H9 (cell line): ENCODE results near the gene MUC5AC. TPM values are rescaled to one million over a fixed set of nuclear protein-coding genes. Genes with fewer than 3 reads are reported as not detected.
A peak's percentile ranks its signal among the peaks of the same experiment; 100 is the strongest.

Experiments used
- DNase-seq: peaks from one replicate; pipeline ENCODE4 v3.0.0-alpha.2; 2017
- H2AFZ ChIP-seq: one replicate; pipeline ENCODE4 v1.6.1; 2013; ENCODE audit warnings: mild to moderate bottlenecking, low read length, control low read depth, moderate library complexity
- H2AK5ac ChIP-seq: 2 replicates; pipeline ENCODE4 v1.6.1; 2013; ENCODE audit warnings: low read length, control low read depth, mixed read lengths; ENCODE audit not compliant: insufficient read length
- H2BK120ac ChIP-seq: one replicate; pipeline ENCODE4 v1.6.1; 2013; ENCODE audit warnings: low read depth, mild to moderate bottlenecking, low read length, control low read depth, inconsistent platforms; ENCODE audit not compliant: poor library complexity, severe bottlenecking
- H2BK12ac ChIP-seq: 2 replicates; pipeline ENCODE4 v1.6.1; 2013; ENCODE audit warnings: low read length, control low read depth, mixed read lengths, low read depth; ENCODE audit not compliant: insufficient read length
- H2BK15ac ChIP-seq: 2 replicates; pipeline ENCODE4 v1.6.1; 2013; ENCODE audit warnings: low read depth, low read length, control low read depth
- H2BK20ac ChIP-seq: one replicate; pipeline ENCODE4 v1.6.1; 2013; ENCODE audit warnings: low read depth, mild to moderate bottlenecking, low read length, control low read depth, inconsistent platforms; ENCODE audit not compliant: poor library complexity, severe bottlenecking
- H2BK5ac ChIP-seq: 2 replicates; pipeline ENCODE4 v1.6.1; 2013; ENCODE audit warnings: low read length, control low read depth, mixed read lengths; ENCODE audit not compliant: insufficient read length
- H3K14ac ChIP-seq: 2 replicates; pipeline ENCODE4 v1.6.1; 2013; ENCODE audit warnings: low read length, control low read depth; ENCODE audit not compliant: insufficient read depth
- H3K18ac ChIP-seq: 2 replicates; pipeline ENCODE4 v1.6.1; 2013; ENCODE audit warnings: low read depth, mild to moderate bottlenecking, mixed read lengths, low read length, control low read depth; ENCODE audit not compliant: insufficient read length
- H3K23ac ChIP-seq: 2 replicates; pipeline ENCODE4 v1.6.1; 2013; ENCODE audit warnings: low read length, control low read depth, mixed read lengths, low read depth; ENCODE audit not compliant: insufficient read length
- H3K23me2 ChIP-seq: 2 replicates; pipeline ENCODE4 v1.6.1; 2013; ENCODE audit warnings: low read depth, mild to moderate bottlenecking, mixed read lengths, low read length, control low read depth; ENCODE audit not compliant: insufficient read length, poor library complexity, severe bottlenecking
- H3K27ac ChIP-seq: 2 replicates; pipeline ENCODE4 v1.5.1; 2013; ENCODE audit warnings: low read length, control low read depth, mixed read lengths, low read depth; ENCODE audit not compliant: insufficient read length
- H3K27me3 ChIP-seq: 2 replicates; pipeline ENCODE4 v1.6.1; 2013; ENCODE audit warnings: low read length, control low read depth, inconsistent platforms; ENCODE audit not compliant: insufficient read depth
- H3K4ac ChIP-seq: 2 replicates; pipeline ENCODE4 v1.6.1; 2013; ENCODE audit warnings: low read depth, mild to moderate bottlenecking, control low read depth, inconsistent platforms, low read length, moderate library complexity
- H3K4me1 ChIP-seq: 2 replicates; pipeline ENCODE4 v1.6.1; 2013; ENCODE audit warnings: low read length, control low read depth, inconsistent platforms; ENCODE audit not compliant: insufficient read depth
- H3K4me2 ChIP-seq: 2 replicates; pipeline ENCODE4 v1.6.1; 2013; ENCODE audit warnings: low read length, control low read depth, mixed read lengths; ENCODE audit not compliant: insufficient read length, insufficient read depth
- H3K56ac ChIP-seq: 2 replicates; pipeline ENCODE4 v1.6.1; 2013; ENCODE audit warnings: low read depth, mild to moderate bottlenecking, mixed read lengths, low read length, control low read depth; ENCODE audit not compliant: insufficient read length
- H3K79me1 ChIP-seq: 2 replicates; pipeline ENCODE4 v1.6.1; 2013; ENCODE audit warnings: low read depth, mild to moderate bottlenecking, moderate library complexity, low read length, control low read depth, inconsistent platforms; ENCODE audit not compliant: insufficient read depth, poor library complexity, severe bottlenecking
- H3K79me2 ChIP-seq: 2 replicates; pipeline ENCODE4 v1.6.1; 2013; ENCODE audit warnings: low read length, control low read depth, inconsistent platforms; ENCODE audit not compliant: insufficient read depth
- H3K9ac ChIP-seq: 2 replicates; pipeline ENCODE4 v1.6.1; 2013; ENCODE audit warnings: low read length, control low read depth, mixed read lengths; ENCODE audit not compliant: insufficient read length; ENCODE audit errors: extremely low read depth
- H3K9me3 ChIP-seq: one replicate; pipeline ENCODE4 v1.6.1; 2013; ENCODE audit warnings: low read depth, low read length, inconsistent platforms; ENCODE audit not compliant: control insufficient read depth
- H3T11ph ChIP-seq: one replicate; pipeline ENCODE4 v1.6.1; 2013; ENCODE audit warnings: mild to moderate bottlenecking, low read length, control low read depth, inconsistent platforms
- H4K20me1 ChIP-seq: one replicate; pipeline ENCODE4 v1.6.1; 2013; ENCODE audit not compliant: control insufficient read depth, insufficient read length, insufficient read depth
- H4K5ac ChIP-seq: 2 replicates; pipeline ENCODE4 v1.6.1; 2013; ENCODE audit warnings: low read depth, mild to moderate bottlenecking, mixed read lengths, low read length, control low read depth; ENCODE audit not compliant: insufficient read length
- H4K8ac ChIP-seq: replicated peaks from 2 replicates; pipeline ENCODE4 v1.6.1; 2013; ENCODE audit warnings: low read length, control low read depth, mixed read lengths, low read depth; ENCODE audit not compliant: insufficient read length
- H4K91ac ChIP-seq: 2 replicates; pipeline ENCODE4 v1.6.1; 2013; ENCODE audit warnings: low read depth, mild to moderate bottlenecking, moderate library complexity, mixed read lengths, low read length, control low read depth; ENCODE audit not compliant: insufficient read length
- H3K27ac Mint-ChIP-seq, 3 experiments: 2 replicates in 2 of 3; 3 replicates in 1 of 3; pipeline ENCODE4 v1.8.0; 2020 to 2021; ENCODE audit warnings: mixed read lengths in 3 of 3, mild to moderate bottlenecking in 1 of 3, moderate library complexity in 1 of 3
- H3K27me3 Mint-ChIP-seq: 2 replicates; pipeline ENCODE4 v1.8.0; 2021; ENCODE audit warnings: low read depth, mild to moderate bottlenecking, moderate library complexity, mixed read lengths
- H3K36me3 Mint-ChIP-seq, 3 experiments: 2 replicates in 2 of 3; 3 replicates in 1 of 3; pipeline ENCODE4 v1.8.0; 2020 to 2021; ENCODE audit warnings: low read depth in 3 of 3, mixed read lengths in 3 of 3; ENCODE audit not compliant: insufficient read depth in 1 of 3
- H3K4me1 Mint-ChIP-seq, 2 experiments: 2 replicates each; pipeline ENCODE4 v1.8.0; 2020; ENCODE audit warnings: mixed read lengths in 2 of 2
- H3K4me3 Mint-ChIP-seq, 2 experiments: 2 replicates in 1 of 2; 3 replicates in 1 of 2; pipeline ENCODE4 v1.8.0; 2020 to 2021; ENCODE audit warnings: mild to moderate bottlenecking in 2 of 2, mixed read lengths in 2 of 2, moderate library complexity in 1 of 2
- H3K9me3 Mint-ChIP-seq, 2 experiments: 2 replicates in 1 of 2; 3 replicates in 1 of 2; pipeline ENCODE4 v1.8.0; 2020; ENCODE audit warnings: mild to moderate bottlenecking in 2 of 2, mixed read lengths in 2 of 2, moderate library complexity in 1 of 2
- CTCF ChIP-seq: fragments of 200-600 bp; sonication (generic); conservative IDR thresholded peaks from 3 replicates; pipeline ENCODE4 v1.8.0; 2021; ENCODE audit warnings: antibody characterized with exemption, mild to moderate bottlenecking
- WGBS: extraction: QIAGEN DNeasy Blood & Tissue Kit; methylation state at CpG from one replicate; pipeline ENCODE4 v1.1.7; 2013; ENCODE audit warnings: missing lambda C conversion rate, low lambda C conversion rate, mixed read lengths; ENCODE audit not compliant: insufficient read length; ENCODE audit errors: extremely low coverage; 5-methylcytosine and 5-hydroxymethylcytosine counted together
- total RNA-seq: library from RNA; stranded (reverse); gene quantifications from 2 replicates; pipeline ENCODE4 v1.2.1, GENCODE V29; 2021

The MUC5AC gene
- total RNA-seq, 1 experiment from 2014 or later = not detected

DNA sequence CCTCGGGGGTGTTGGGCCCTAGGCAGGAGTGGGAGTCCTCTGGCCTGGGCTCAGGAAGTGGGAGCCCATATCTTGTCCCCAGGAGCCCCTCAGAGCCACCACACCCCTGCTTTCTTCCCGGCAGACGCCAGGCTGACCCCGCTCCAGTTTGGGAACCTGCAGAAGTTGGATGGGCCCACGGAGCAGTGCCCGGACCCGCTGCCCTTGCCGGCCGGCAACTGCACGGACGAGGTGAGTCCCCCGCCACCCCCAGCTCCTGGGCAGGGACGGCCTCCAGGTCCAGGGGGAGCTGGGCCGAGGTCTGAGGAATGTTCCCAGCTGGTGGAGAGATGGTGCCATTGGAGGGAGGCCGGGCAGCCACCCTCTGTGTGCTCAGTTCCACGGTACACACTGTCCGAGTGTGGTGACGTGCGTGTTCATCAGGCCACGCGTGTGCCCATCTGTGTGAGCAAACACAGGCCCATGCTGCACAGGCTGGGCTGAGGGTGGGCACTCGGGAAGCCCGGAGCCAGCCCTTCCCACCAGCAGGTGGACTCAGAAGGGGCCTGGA, 69.9 kb downstream of the MUC5AC start:
- Histone ChIP-seq H2BK120ac (no peak overlapping the region), H3K4ac (no peak overlapping the region), H2AFZ (no peak overlapping the region), H4K91ac (no peak overlapping the region), H2BK20ac (no peak overlapping the region), H3K56ac (no peak overlapping the region), H3K4me1 (no peaks in the 10 kb centered on the region; the same call in 1 of the 2 replicates), H3K23ac (no peak overlapping the region), H3K4me2 (no peak overlapping the region), H3T11ph (no peak overlapping the region), H4K5ac (no peak overlapping the region), H3K23me2 (no peaks in the 10 kb centered on the region), H3K79me1 (no peaks in the 10 kb centered on the region), H4K20me1 (peaks cover 3% of the 10 kb centered on the region), H3K27me3 (no peaks in the 10 kb centered on the region), H2BK15ac (no peak overlapping the region), H3K18ac (no peak overlapping the region), H3K9ac (no peak overlapping the region), H2BK5ac (no peak overlapping the region), H3K27ac (no peak overlapping the region), H3K79me2 (no peaks in the 10 kb centered on the region), H4K8ac (no peak overlapping the region), H2BK12ac (no peak overlapping the region), H3K9me3 (no peaks in the 10 kb centered on the region), H2AK5ac (no peak overlapping the region), H3K14ac (no peak overlapping the region; the same call in 1 of the 2 replicates)
- TF ChIP-seq CTCF = no peak
- Mint-ChIP-seq H3K9me3 (no peaks in the 10 kb centered on the region), H3K4me3 (no peak overlapping the region), H3K4me1 (peaks cover 3 to 8% of the 10 kb centered on the region in 2 experiments; a peak in 2 of 4 replicates), H3K27ac (no peak overlapping the region), H3K27me3 (no peaks in the 10 kb centered on the region; the same call in 1 of the 2 replicates), H3K36me3 (no peaks in the 10 kb centered on the region)
- peak; percentile 20 for DNase-seq
- WGBS = no CpG with 5 or more reads among the region's 23 CpGs
